HCT116 (cell line): ENCODE results near the gene ANHX.

ENCODE experiments used
- CEBPB ChIP-seq: IDR thresholded peaks from 2 replicates; pipeline ENCODE4 v1.6.1; 2012; ENCODE audit warnings: low read depth
- MAX ChIP-seq: IDR thresholded peaks from 2 replicates; pipeline ENCODE4 v1.6.1; 2012
- POLR2AphosphoS5 ChIP-seq: IDR thresholded peaks from 2 replicates; pipeline ENCODE4 v1.6.1; 2011; ENCODE audit warnings: mild to moderate bottlenecking, low read depth, low read length, moderate library complexity
- SRF ChIP-seq: IDR thresholded peaks from 2 replicates; pipeline ENCODE4 v1.6.1; 2012; ENCODE audit warnings: low read depth

DNA sequence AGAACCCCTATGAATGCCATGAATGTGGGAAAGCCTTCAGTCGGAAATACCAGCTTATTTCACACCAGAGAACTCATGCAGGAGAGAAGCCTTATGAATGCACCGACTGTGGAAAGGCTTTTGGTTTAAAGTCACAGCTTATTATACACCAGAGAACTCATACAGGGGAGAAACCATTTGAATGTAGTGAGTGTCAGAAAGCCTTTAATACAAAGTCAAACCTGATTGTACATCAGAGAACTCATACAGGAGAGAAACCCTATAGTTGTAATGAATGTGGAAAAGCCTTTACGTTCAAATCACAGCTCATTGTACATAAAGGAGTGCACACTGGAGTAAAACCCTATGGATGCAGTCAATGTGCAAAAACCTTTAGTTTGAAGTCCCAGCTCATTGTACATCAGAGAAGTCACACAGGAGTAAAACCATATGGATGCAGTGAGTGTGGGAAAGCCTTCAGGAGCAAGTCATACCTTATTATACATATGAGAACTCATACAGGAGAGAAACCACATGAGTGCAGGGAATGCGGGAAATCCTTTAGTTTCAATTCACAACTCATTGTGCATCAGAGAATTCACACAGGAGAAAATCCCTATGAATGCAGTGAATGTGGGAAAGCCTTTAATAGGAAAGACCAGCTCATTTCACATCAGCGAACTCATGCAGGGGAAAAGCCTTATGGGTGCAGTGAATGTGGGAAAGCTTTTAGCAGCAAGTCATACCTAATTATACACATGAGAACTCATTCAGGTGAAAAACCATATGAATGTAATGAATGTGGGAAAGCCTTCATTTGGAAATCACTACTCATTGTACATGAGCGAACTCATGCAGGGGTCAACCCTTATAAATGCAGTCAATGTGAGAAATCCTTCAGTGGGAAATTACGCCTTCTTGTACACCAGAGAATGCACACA lies 32.1 kb downstream of the ANHX start:
- no peak for TF ChIP-seq POLR2AphosphoS5
- TF ChIP-seq MAX: no peak
- no peak for TF ChIP-seq CEBPB
- TF ChIP-seq SRF: no peak
